Ishikawa (cell line): ENCODE results near the gene TOMT.

Source experiments
- EP300 ChIP-seq: IDR thresholded peaks from 2 replicates; pipeline ENCODE4 v1.6.1; 2012; ENCODE audit warnings: borderline replicate concordance
- RAD21 ChIP-seq: IDR thresholded peaks from 2 replicates; pipeline ENCODE4 v1.6.1; 2012; ENCODE audit warnings: low read depth
- YY1 ChIP-seq: IDR thresholded peaks from 2 replicates; pipeline ENCODE4 v1.6.1; 2012; ENCODE audit warnings: low read depth
- ZBTB7A ChIP-seq: IDR thresholded peaks from 2 replicates; pipeline ENCODE4 v1.6.1; 2012; ENCODE audit warnings: low read depth
- TF ChIP-seq, protein P1 (sequence below): IDR thresholded peaks from 2 replicates; pipeline ENCODE4 v1.6.1; 2012

DNA sequence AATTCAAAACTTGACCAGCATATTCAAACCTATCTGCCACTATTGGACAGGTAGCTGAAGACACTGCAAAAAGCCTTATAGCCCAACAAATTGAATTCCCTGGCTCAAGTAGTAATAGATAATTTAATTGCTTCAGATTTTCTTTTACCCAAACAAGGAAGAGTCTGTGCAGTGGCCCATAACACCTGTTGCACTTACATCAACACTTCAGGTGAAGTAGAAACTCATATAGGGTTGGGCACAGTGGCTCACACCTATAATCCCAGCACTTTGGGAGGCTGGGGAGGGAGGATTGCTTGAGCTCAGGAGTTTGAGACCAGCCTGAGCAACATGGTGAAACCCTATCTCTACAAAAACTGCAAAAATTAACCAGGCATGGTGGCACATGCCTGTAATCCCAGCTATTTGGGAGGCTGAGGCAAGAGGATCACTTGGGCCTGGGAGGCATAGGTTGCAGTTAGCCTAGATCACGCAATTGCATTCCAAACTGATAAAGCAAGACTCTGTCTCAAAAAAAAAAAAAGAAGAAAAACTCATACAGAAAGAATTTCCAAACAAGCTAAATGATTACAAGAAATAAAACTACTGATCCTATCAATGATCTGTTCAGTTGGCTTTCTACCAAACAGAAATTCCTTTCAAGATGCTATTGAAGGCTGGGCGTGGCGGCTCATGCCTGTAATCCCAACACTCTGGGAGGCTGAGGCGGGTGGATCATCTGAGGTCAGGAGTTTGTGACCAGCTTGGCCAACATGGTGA, 39.3 kb downstream of the TOMT start:
- TF ChIP-seq EP300 (no peak), YY1 (no peak), RAD21 (no peak), ZBTB7A (no peak)
- TF ChIP-seq, protein P1, sequence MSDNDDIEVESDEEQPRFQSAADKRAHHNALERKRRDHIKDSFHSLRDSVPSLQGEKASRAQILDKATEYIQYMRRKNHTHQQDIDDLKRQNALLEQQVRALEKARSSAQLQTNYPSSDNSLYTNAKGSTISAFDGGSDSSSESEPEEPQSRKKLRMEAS = no peak
